ENCODE results near the gene FMR1NB. TPM values are rescaled to one million over a fixed set of nuclear protein-coding genes. Genes with fewer than 3 reads are reported as not detected.

Gene FMR1NB
- total and polyA plus RNA-seq, 9 of the 15 experiments (the other 6 are each of a cell fraction or from before 2014, with no cell fraction given) = 2.3 to 13.2 (median 5.1) TPM

GRCh38 chrX:147945286-147945685 is 35.9 kb upstream of the FMR1NB start (continued):
- no peak for TF ChIP-seq ATF6 (CRISPR knock-in tag; IDR thresholded peaks at IDR 0.05)
- no peak for TF ChIP-seq THRAP3 (IDR thresholded peaks at IDR 0.05; ENCODE audit: borderline replicate concordance)
- no peak for TF ChIP-seq ZMIZ1 (IDR thresholded peaks at IDR 0.05; ENCODE audit: low read depth in 2 of 2, low read length in 2 of 2)

- Histone ChIP-seq H3K4me2 (ENCODE audit: insufficient read depth, low read length) (no peak overlapping the region), H3K4me3 (no peak overlapping the region), H3K9ac (ENCODE audit: insufficient read depth in 1 of 2, low read depth in 2 of 2, low read length in 2 of 2) (no peak overlapping the region), H3K36me3 (ENCODE audit: control insufficient read depth, insufficient read depth, low read length) (peaks cover 34% of the 10 kb centered on the region; the same call in 1 of the 3 replicates), H2AFZ (ENCODE audit: low read depth, low read length) (no peak overlapping the region), H3K79me2 (ENCODE audit: control insufficient read depth, insufficient read depth, low read length) (no peaks in the 10 kb centered on the region), H3K27me3 (ENCODE audit: control insufficient read depth in 2 of 2, insufficient read depth in 2 of 2, low read length in 2 of 2) (no peaks in the 10 kb centered on the region), H4K20me1 (replicated peaks; ENCODE audit: control insufficient read depth, insufficient read depth, low read length) (no peaks in the 10 kb centered on the region), H3K4me1 (replicated peaks in 1 of 2; ENCODE audit: control insufficient read depth in 2 of 2, insufficient read depth in 2 of 2, low read length in 2 of 2) (no peaks in the 10 kb centered on the region), H3K27ac (ENCODE audit: extremely low read depth, low read depth, low read length) (no peak overlapping the region), H3K9me1 (ENCODE audit: control insufficient read depth, insufficient read depth, low read length) (no peaks in the 10 kb centered on the region), H3K9me3 (replicated peaks; ENCODE audit: control insufficient read depth, insufficient read depth, low read depth, low read length) (no peaks in the 10 kb centered on the region)
- BruUV-seq (replicated peaks) = no TSS peak
- ChIA-PET CTCF (ENCODE audit: low intra/inter-chr PET ratio) (no interaction called here), POLR2A (no interaction called here)
- DNase-seq (ENCODE audit: extremely low read depth in 1 of 4, low spot score in 3 of 4) (no peak), ATAC-seq (no peak), FAIRE-seq (no peak)
- in situ Hi-C loops (cut with MboI) = no loop called here
- WGBS (ENCODE audit: insufficient coverage, low coverage, missing lambda C conversion rate) = 95% methylated on average over 7 of the region's 7 CpGs
- intact Hi-C loops (cut with micrococcal nuclease) = no loop called here
- no peak for TF ChIP-seq ZNF586 (CRISPR knock-in tag; conservative IDR thresholded peaks at IDR 0.05)
Measured at GRCh38 chrX:147948531-147948930, 32.6 kb upstream of the FMR1NB start.
